Raji (cell line): Measurements from ENCODE around the gene FNDC3B.

ENCODE experiments used
- POLR2A ChIP-seq: IDR thresholded peaks from 2 replicates; pipeline ENCODE4 v1.6.1; 2011; ENCODE audit warnings: low read depth, low read length, control low read depth; ENCODE audit not compliant: insufficient read depth

FNDC3B gene

DNA sequence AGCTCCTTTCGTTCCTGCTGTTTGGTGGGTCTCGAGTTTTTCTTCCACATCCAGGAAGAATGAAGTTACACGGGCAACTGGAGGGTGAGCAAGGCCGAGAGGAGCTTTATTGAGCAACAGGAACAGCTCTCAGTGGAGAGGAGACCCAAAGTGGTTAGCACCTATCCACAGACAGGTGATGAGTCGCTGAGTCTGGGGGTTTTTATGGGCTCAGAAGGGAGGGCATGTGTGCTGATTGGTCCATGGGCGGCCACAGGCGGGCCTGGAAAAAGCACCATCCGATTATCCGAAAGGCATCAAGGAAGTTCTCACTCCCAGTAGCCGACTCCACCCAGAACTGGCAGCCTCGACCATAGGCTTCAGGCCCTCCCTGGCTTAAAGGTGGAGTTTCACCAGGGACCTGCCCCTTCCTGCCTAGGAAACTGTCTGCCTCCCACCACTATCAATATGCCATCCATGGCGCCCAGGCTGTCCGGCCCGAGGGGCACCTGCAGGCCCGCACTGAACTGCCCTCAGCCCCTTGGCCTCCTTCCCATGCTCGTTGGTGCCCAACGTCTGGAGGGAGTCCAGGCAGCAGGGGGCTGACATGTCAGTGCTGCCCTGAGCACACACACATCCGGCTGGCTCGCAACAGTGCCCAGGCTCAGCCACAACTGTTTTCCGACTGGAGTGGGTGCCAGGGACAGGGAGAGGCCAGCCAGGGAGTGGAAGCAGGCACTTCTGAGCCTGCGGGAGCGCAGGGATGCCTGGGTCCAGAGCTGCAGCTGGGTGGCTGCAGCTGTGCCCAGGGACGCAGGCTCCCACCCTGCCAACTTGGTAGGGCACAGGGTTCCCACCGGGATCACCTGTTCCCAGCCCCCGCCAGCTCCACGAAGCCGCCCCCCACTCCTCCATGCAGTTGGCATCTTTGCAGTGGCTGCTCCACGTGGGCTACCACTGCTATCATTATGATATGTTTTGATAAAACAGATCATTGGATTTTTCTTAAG lies 170.2 kb downstream of the FNDC3B start:
- no peak for TF ChIP-seq POLR2A

DNA sequence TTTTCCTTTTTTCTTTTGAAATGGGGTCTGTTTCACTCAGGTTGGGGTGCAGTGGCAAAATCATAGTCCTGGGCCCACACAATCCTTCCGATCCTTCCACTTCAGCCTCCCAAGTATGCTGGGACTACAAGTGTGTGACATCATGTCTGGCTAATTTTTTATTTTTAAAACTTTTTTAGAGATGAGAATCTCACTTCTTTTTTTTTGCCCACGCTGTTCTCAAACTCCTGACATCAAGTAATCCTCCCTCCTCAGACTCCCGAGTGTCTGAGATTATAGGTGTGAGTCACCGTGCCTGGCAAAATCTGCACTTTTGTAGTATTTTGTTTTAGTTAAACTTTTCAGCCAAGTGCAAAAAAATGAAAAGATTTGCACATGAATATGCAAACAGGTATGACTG lies 171.0 kb downstream of the FNDC3B start:
- TF ChIP-seq POLR2A = no peak

DNA sequence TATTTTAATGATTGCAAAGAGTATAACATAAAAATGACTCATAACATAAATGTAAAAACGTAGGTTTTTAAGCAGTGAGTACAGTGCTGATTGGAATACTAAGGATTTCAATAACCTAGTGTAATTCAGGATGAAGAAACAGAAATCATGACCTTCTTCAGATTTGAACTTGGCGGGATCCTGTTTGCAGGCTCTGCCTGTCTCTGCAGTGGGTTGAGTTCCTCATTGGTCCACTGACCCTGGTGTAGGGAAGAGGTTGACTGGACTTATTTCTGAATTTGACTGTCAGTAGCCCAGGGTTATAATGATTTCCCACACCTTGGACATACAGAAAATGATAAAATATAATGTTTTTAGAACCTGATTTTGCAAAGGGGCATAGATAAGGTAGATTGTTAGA lies 171.7 kb downstream of the FNDC3B start:
- no peak for TF ChIP-seq POLR2A

DNA sequence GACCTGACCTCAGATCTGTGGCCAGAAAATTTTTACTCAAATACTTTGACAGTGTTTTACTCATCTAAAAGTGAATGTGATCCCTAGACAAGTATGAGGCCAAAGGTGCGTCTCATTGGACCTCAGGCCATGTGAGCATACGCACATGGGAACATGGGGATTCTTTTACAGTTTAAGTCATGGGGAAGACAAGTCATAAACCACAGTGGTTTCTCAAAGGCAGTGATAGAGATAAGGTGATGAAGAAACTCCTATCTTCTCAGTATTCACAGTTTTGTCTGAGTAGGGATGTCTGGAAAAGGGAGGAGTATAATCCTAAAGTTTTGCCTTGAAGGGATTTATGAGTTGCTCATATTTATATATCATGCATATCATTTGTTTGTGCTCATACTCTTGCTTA lies 173.8 kb downstream of the FNDC3B start:
- TF ChIP-seq POLR2A = no peak

DNA sequence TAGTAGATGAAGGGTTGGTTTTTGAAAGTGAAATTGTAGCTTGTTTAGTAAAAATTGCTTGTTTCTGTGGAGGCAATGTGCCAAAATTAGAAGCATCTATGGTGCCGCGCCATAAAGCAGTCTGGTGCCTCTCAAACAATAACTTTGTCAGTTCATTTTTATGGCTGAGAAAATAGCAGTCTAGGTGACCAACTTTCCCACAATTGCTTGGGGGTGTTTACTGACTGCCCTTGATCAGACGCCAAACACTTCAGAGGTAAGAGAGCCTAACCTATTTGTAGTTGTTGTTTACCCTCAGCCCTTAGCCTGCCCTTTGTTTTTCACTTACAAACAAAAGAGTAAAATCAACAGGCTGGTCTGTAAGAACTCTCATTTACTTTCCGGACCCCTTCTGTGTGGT lies 174.5 kb downstream of the FNDC3B start:
- TF ChIP-seq POLR2A = no peak

DNA sequence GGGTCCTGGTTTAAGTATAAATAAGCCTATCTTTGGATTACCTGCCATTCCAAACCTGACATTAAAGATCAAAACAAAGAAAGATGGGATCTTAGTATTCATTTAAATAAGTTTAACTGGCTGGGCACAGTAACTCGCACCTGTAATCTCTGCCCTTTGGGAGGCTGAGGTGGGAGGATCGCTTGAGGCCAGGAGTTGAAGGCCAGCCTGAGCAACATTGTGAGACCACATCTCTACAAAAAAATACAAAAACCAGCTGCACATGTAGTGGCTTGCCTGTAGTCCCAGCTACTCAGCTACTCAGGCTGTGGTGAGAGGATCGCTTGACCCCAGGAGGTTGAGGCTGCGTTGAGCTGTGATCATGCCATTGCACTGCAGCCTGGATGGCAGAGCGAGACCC lies 176.9 kb downstream of the FNDC3B start:
- TF ChIP-seq POLR2A = no peak

DNA sequence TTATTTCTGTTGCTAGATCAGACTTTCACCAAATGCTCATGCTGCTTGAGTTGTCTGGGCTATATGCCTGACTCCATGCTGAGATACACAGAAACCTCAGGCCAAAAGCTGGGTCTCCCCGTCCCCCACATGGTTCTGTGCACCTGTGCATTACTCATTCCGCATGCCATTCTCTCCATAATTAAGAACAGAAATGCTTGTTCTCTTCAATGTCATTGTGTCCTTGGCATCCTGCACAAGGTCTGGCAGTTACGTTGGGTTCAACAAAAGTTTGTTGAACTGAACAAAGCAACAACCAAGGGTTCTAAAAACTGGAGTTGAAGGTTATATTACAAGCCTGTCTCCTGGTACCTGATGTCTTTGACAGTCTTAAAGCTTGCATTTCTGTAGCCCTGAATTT lies 177.5 kb downstream of the FNDC3B start:
- no peak for TF ChIP-seq POLR2A

DNA sequence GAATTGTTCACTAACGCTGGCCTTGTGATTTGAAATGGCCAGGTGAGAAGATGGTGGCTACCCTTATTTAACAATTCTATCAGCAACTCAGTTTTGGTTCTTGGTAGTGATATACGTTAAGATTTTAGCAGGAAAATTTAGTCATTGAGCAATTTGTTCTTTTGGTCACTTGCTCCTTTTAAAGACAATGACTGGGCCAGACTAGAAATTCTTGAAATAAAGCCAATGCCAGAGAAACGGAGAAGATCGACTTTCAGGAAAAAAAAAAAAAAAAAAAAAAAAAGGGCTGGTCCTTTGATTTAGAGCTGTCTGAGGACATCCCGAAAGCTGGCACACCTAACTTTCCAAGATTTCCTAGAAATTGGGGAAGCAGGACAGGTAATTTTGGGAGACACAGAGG lies 178.5 kb downstream of the FNDC3B start:
- no peak for TF ChIP-seq POLR2A

DNA sequence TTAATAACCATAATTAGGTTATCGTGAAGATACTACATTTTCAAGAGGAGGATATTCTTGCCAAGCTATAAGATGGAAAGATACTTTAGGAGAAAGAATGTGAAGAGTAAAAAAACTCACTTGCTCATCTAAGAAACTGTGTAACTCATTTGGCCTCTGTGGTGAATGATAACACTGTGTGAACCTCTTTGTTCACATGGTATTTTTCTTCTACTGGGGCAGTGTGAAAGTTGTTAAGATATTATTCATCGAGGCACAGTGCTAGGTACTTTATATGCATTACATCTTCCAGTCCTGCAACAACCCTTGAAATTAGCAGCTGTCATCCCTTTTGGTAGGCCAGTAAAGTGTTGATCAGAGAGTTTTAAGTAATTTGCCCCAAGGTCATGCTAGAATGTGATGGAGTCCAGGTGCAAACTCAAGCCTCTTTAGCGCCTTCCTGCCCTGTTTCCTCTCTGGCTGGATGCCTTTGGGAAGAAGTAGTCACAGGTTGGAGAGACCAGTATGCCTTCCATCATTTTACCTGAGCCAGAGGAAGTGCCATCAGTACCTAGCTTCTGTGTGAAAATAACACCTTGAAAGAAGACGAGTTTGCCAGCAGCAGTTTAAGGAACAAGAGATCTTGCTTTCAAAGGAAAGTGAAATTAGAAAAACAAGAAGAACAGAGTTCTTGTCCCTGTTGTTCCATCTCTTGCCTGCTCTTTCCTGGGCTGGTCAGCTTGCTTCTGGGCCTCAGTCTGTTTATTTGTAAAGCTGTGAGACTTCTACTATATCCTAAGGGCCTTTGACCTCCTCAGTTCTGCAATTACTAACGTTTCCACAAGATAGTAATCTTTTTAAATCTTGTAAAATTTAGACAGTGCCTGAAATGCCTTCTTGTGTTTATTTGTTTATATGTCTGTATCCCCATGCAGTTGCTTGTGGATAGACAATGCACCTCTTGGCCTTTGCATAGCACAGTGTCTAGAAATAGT lies 179.3 kb downstream of the FNDC3B start:
- no peak for TF ChIP-seq POLR2A

DNA sequence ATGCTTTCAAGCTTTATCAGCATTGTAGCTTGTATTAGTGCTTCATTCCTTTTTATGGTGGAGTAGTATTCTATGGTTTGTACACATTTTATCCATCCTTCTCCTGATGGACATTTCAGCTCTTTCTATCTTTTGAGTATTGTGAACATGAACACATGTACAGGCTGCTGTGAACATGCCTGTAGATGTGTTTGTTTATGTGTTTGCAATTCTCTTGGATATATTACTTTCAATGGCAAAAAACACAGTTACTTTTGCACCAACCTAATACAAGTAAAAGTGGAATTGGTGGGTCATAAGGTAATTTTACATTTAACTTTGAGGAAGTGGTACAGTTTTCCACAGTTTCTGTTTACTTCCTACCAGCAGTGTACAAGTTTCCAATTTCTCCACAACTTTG lies 180.4 kb downstream of the FNDC3B start:
- no peak for TF ChIP-seq POLR2A

DNA sequence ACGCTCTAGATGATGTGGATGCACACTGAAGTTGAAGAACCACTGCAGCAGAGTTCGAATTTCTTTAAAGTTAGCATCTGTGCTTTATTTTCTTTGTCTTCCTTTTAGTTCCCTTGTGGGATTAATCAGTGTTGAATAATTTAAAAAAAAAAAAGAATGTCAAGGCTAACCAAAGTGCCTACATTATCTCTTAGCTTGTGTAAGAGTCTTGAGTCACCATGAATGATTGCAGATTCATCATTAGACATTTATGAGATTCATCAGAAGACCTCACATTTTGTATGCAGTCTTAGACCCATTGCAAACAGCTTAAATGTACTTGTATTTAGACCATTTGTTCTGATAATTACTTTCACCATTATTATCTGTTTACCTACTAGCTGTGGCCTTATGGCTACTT lies 182.2 kb downstream of the FNDC3B start:
- no peak for TF ChIP-seq POLR2A

DNA sequence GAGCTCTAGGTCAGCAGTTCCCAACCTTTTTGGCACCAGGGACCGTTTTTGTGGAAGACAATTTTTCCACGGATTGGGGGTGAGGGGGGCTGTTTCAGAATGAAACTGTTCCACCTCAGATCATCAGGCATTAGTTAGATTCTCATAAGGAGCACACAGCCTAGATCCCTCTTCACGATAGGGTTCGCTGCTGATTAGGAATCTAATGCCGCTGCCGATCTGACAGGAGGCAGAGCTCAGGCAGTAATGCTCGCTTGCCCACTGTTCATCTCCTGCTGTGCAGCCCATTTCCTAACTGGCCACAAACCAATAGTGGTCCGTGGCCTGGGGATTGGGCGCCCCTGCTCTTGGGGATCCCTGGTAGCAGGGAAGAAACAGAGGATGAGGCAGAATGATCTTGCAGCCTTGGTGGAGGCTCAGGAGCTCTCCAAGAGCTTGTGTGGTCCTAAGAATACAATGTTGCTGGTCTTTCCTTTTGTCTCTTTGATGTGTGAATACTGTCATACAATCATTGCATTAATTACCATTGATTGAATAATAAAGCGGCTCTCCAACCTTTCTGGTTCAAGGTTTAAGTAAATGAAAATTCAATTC lies 183.2 kb downstream of the FNDC3B start:
- no peak for TF ChIP-seq POLR2A

DNA sequence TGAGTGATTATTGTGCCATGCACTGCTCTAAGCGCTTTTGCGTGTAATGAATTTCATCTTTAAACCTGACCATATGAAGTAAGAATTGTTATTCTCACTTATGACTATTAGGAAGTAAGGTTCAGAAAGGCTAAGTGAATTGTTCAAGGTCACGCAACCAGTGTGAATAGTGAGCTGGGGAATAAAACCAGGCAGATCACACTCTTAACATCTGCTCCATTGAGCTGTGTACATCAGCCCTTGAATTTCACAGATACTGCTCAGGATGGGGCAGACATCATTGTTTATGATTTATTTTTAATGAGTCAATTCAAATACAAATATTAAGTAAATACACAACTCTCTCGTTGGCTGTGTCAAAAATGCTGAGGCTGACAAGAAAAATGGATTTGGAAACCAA lies 184.5 kb downstream of the FNDC3B start:
- TF ChIP-seq POLR2A = no peak

DNA sequence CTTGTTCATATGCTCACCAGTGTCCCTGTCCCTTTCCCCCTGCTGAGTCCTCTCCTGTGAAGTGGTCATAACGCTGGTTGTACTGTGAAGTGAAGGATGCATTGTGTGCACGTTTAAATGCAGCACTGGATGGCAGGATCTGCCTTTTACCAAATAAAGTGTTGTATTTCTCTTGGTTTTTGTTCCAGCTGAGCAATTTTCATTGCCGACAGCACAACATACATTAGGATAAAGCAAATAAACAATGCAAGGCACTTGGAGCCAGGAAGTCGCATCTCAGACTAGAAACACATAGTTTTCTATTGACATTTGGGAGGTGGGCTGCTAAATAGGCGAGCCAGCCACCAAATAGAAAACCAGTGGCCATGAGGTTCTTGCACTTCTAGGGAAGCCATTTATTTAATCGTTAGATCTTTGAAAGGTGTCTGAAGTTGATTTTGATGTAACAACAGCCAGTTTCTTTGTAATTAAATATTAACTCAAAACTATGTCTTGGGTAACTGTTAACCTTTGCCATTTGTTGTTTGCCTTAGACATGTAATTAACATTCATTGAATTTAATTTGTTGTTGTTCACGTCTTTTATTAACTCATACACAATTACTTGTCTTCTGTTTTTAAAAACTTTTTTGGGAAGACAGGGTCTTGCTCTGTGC lies 185.3 kb downstream of the FNDC3B start:
- no peak for TF ChIP-seq POLR2A

DNA sequence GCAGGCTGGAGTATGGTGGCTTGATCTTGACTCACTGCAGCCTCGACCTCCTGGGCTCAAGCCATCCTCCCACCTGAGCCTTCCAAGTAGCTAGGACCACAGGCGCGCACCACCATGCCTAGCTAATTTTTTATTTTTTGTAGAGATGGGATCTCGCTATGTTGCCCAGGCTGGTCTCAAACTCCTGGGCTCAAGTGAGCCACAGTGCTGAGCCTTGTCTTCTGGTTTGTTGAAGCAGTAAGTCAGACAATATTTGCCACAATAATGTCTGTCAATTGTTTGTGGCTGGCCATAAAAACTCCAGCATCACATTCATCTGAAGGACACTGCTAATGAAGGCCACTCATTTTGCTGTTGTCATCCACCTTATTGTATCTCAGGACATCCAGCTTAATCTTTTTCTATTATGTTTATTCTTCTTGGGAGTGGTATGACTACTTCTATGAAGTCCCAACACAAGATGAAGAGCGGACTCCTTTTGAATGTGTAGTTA lies 185.9 kb downstream of the FNDC3B start:
- no peak for TF ChIP-seq POLR2A
